IMR-90 (cell line): Measurements from ENCODE around the gene MYH9. TPM values are rescaled to one million over a fixed set of nuclear protein-coding genes. Genes with fewer than 3 reads are reported as not detected.

Source experiments
- ATAC-seq: fragments of 200-7000 bp; cut with Tn5 transposase; 2 replicates; pipeline ENCODE4 v1.9.1; 2020; ENCODE audit warnings: low read depth, mild to moderate bottlenecking, moderate library complexity
- BruUV-seq: library from RNA; stranded (reverse); fragments of 400-500 nt; replicated peaks from 2 replicates; lab custom pipeline; 2021; lab: Mats Ljungman, UMichigan
- CTCF ChIA-PET: fragments of 300-600 bp; formaldehyde crosslinking; extraction: SDS; loops from one replicate; lab custom pipeline; 2021; ENCODE audit warnings: antibody characterized with exemption; lab: Yijun Ruan, JAX
- POLR2A ChIA-PET: fragments of 300-600 bp; sonication (Branson Sonifier 250); formaldehyde crosslinking; loops from one replicate; lab custom pipeline; 2022; ENCODE audit warnings: antibody characterized with exemption; ENCODE audit not compliant: unreplicated experiment; lab: Charles Lee
- DNase-seq: peaks from one replicate; pipeline ENCODE4 v3.0.0; 2013
- H2AFZ ChIP-seq: replicated peaks from 2 replicates; pipeline ENCODE3; 2013; ENCODE audit warnings: low read length, mild to moderate bottlenecking; ENCODE audit not compliant: poor library complexity
- H2AK5ac ChIP-seq: 2 replicates; pipeline ENCODE4 v1.6.1; 2013; ENCODE audit warnings: low read depth, low read length, inconsistent platforms
- H2AK9ac ChIP-seq: replicated peaks from 2 replicates; pipeline ENCODE3; 2013; ENCODE audit warnings: mild to moderate bottlenecking, low read depth, low read length, moderate library complexity; ENCODE audit not compliant: poor library complexity
- H2BK120ac ChIP-seq: 2 replicates; pipeline ENCODE4 v1.6.1; 2013; ENCODE audit warnings: low read depth, low read length, inconsistent platforms
- H2BK15ac ChIP-seq: 3 replicates; pipeline ENCODE4 v1.6.1; 2013; ENCODE audit warnings: low read depth, low read length, inconsistent platforms
- H2BK20ac ChIP-seq: 2 replicates; pipeline ENCODE4 v1.6.1; 2013; ENCODE audit warnings: low read depth, mild to moderate bottlenecking, inconsistent platforms, low read length, moderate library complexity
- H2BK5ac ChIP-seq: 2 replicates; pipeline ENCODE4 v1.6.1; 2013; ENCODE audit warnings: mild to moderate bottlenecking, low read depth, low read length, inconsistent platforms; ENCODE audit not compliant: poor library complexity, severe bottlenecking
- H3K14ac ChIP-seq: replicated peaks from 2 replicates; pipeline ENCODE4 v1.6.1; 2013; ENCODE audit warnings: low read depth, low read length, inconsistent platforms
- H3K18ac ChIP-seq: 2 replicates; pipeline ENCODE4 v1.6.1; 2013; ENCODE audit warnings: low read depth, low read length, control low read depth
- H3K23ac ChIP-seq: 2 replicates; pipeline ENCODE4 v1.6.1; 2013; ENCODE audit warnings: low read depth, low read length, inconsistent platforms
- H3K27ac ChIP-seq: 2 replicates; pipeline ENCODE4 v1.5.1; 2013; ENCODE audit warnings: mild to moderate bottlenecking, control low read depth, low read length; ENCODE audit not compliant: insufficient read depth
- H3K27me3 ChIP-seq: 2 replicates; pipeline ENCODE4 v1.6.1; 2013; ENCODE audit warnings: low read length; ENCODE audit not compliant: control insufficient read depth, insufficient read depth
- H3K36me3 ChIP-seq: 2 replicates; pipeline ENCODE4 v1.6.1; 2013; ENCODE audit warnings: low read length, mixed read lengths; ENCODE audit not compliant: control insufficient read depth, insufficient read depth
- H3K4ac ChIP-seq: 2 replicates; pipeline ENCODE4 v1.6.1; 2013; ENCODE audit warnings: low read depth, low read length, inconsistent platforms
- H3K4me1 ChIP-seq: 2 replicates; pipeline ENCODE4 v1.6.1; 2013; ENCODE audit warnings: low read length, mixed read lengths; ENCODE audit not compliant: control insufficient read depth, insufficient read depth
- H3K4me2 ChIP-seq: 2 replicates; pipeline ENCODE4 v1.6.1; 2013; ENCODE audit warnings: low read depth, mild to moderate bottlenecking, control low read depth, low read length, moderate library complexity
- H3K4me3 ChIP-seq: 2 replicates; pipeline ENCODE4 v1.5.1; 2013; ENCODE audit warnings: low read depth, mild to moderate bottlenecking, control low read depth, low read length, moderate library complexity; ENCODE audit not compliant: insufficient read depth
- H3K56ac ChIP-seq: 2 replicates; pipeline ENCODE4 v1.6.1; 2013; ENCODE audit warnings: low read length, inconsistent platforms; ENCODE audit not compliant: insufficient read depth; ENCODE audit errors: extremely low read depth
- H3K79me1 ChIP-seq, 2 experiments: 2 replicates each; pipeline ENCODE4 v1.6.1; 2013; ENCODE audit warnings: low read length in 2 of 2, inconsistent platforms in 1 of 2, low read depth in 1 of 2
- H3K9ac ChIP-seq: 2 replicates; pipeline ENCODE4 v1.6.1; 2013; ENCODE audit warnings: low read depth, low read length, control low read depth
- H3K9me1 ChIP-seq: 2 replicates; pipeline ENCODE4 v1.6.1; 2013; ENCODE audit warnings: low read length, inconsistent platforms; ENCODE audit not compliant: insufficient read depth
- H3K9me3 ChIP-seq: 2 replicates; pipeline ENCODE4 v1.6.1; 2013; ENCODE audit warnings: low read length; ENCODE audit not compliant: control insufficient read depth, insufficient read depth
- H4K20me1 ChIP-seq: 2 replicates; pipeline ENCODE4 v1.6.1; 2013; ENCODE audit warnings: low read length, inconsistent platforms; ENCODE audit not compliant: insufficient read depth
- H4K5ac ChIP-seq: 2 replicates; pipeline ENCODE4 v1.6.1; 2013; ENCODE audit warnings: mild to moderate bottlenecking, low read depth, low read length, control low read depth
- H4K8ac ChIP-seq, 2 experiments: 2 replicates each; pipeline ENCODE4 v1.6.1; 2013; ENCODE audit warnings: low read depth in 2 of 2, low read length in 2 of 2, control low read depth in 1 of 2, inconsistent platforms in 1 of 2
- H4K91ac ChIP-seq: 2 replicates; pipeline ENCODE4 v1.6.1; 2013; ENCODE audit warnings: low read depth, low read length, inconsistent platforms; ENCODE audit not compliant: insufficient read depth
- FOS ChIP-seq: fragments of 150-350 bp; IDR thresholded peaks from 2 replicates; pipeline ENCODE4 v1.6.1; 2016; ENCODE audit warnings: low read depth, low read length
- MAZ ChIP-seq: IDR thresholded peaks from 2 replicates; pipeline ENCODE4 v1.6.1; 2012; ENCODE audit warnings: low read depth, mild to moderate bottlenecking, low read length, improper control_type of control experiment, moderate library complexity, borderline replicate concordance
- MXI1 ChIP-seq: IDR thresholded peaks from 2 replicates; pipeline ENCODE4 v1.6.1; 2012; ENCODE audit warnings: low read depth, mild to moderate bottlenecking, low read length, moderate library complexity, borderline replicate concordance
- NFE2L2 ChIP-seq: fragments of 150-350 bp; IDR thresholded peaks from 2 replicates; pipeline ENCODE4 v1.6.1; 2016; ENCODE audit warnings: low read depth, mild to moderate bottlenecking, low read length
- RFX5 ChIP-seq: IDR thresholded peaks from 2 replicates; pipeline ENCODE4 v1.8.0; 2012; ENCODE audit warnings: low read depth, mild to moderate bottlenecking, low read length, moderate library complexity
- SMC3 ChIP-seq: fragments of 150-350 bp; IDR thresholded peaks from 2 replicates; pipeline ENCODE4 v1.6.1; 2016; ENCODE audit warnings: low read depth, mild to moderate bottlenecking, antibody characterized with exemption, low read length, moderate library complexity
- WGBS, 2 experiments: methylation state at CpG; one replicate each; pipeline versions ENCODE4 v1.1.5 to v1.1.7; 2013; ENCODE audit warnings: missing lambda C conversion rate in 2 of 2; ENCODE audit not compliant: insufficient read length in 1 of 2; ENCODE audit errors: extremely low coverage in 2 of 2; 5-methylcytosine and 5-hydroxymethylcytosine counted together
- dilution Hi-C: fragments of 300-500 bp; cut with HindIII; formaldehyde crosslinking; loops from one replicate; pipeline ENCODE4 v1.14.3; 2018; ENCODE audit warnings: low sequenced_read_pairs; ENCODE audit not compliant: unreplicated experiment
- in situ Hi-C: fragments of 300-500 bp; cut with MboI; formaldehyde crosslinking; loops from 3 replicates; pipeline ENCODE4 v1.14.3; 2019; ENCODE audit warnings: low sequenced_read_pairs, inconsistent platforms, mixed read lengths
- intact Hi-C: fragments of 100-400 bp; cut with micrococcal nuclease; formaldehyde crosslinking; loops from 2 replicates; pipeline ENCODE4 v1.10.0; 2022
- polyA plus RNA-seq, 3 experiments: library from polyadenylated mRNA; depleted of rRNA; stranded (reverse); fragments of >200 nt; gene quantifications; 2 replicates each; pipeline ENCODE4 v1.2.3, GENCODE V29; 2012; ENCODE audit warnings: low replicate concordance in 1 of 3
- total RNA-seq: library from RNA; depleted of rRNA; stranded (reverse); fragments of >200 nt; gene quantifications from 2 replicates; pipeline ENCODE4 v1.2.3, GENCODE V29; 2012
- TF ChIP-seq, protein P1 (sequence below): conservative IDR thresholded peaks from 2 replicates; pipeline ENCODE4 v1.5.1; 2012; ENCODE audit warnings: mild to moderate bottlenecking, low read depth, low read length, improper control_type of control experiment
- TF ChIP-seq, protein P2 (sequence below): fragments of 150-350 bp; IDR thresholded peaks from 2 replicates; pipeline ENCODE4 v1.6.1; 2017; ENCODE audit warnings: mild to moderate bottlenecking, antibody characterized with exemption, low read length, low read depth
- TF ChIP-seq, protein P3 (sequence below): fragments of 150-350 bp; IDR thresholded peaks from 2 replicates; pipeline ENCODE4 v1.6.1; 2016; ENCODE audit warnings: low read depth, mild to moderate bottlenecking, low read length, moderate library complexity, borderline replicate concordance

MYH9 gene
- total and polyA plus RNA-seq, 2 of the 4 experiments (the other 2 are of a cell fraction): 475 to 554 TPM

DNA sequence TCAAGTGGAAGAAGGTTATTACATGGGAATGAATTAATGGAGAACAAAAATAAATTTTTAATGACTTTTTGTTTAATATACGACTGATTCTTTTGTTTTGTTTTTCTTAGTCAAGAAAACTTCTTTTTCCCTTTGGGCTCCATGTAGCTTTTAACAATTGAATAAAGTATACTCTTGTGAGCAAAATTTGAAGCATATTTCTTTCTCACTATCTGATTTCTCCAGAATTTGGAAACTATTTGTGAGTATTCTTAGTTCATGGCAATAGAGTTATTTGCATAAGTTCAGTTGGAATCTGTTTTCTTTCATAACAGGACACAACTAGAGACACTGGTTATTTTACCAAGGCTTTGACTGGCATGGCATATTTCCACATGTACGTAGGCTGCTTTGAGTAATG, 138.6 kb downstream of the MYH9 start:
- dilution Hi-C loops (no loop called here), intact Hi-C loops (no loop called here), in situ Hi-C loops (no loop called here)
- BruUV-seq: no TSS peak
- DNase-seq: no peak
- no peak overlapping the region for H3K56ac ChIP-seq
- H2AK5ac ChIP-seq: no peak overlapping the region
- H3K23ac ChIP-seq: no peak overlapping the region
- H4K5ac ChIP-seq: no peak overlapping the region
- TF ChIP-seq NFE2L2 (no peak), RFX5 (no peak), FOS (no peak), MAZ (no peak), MXI1 (no peak), SMC3 (no peak)
- TF ChIP-seq, protein P1, sequence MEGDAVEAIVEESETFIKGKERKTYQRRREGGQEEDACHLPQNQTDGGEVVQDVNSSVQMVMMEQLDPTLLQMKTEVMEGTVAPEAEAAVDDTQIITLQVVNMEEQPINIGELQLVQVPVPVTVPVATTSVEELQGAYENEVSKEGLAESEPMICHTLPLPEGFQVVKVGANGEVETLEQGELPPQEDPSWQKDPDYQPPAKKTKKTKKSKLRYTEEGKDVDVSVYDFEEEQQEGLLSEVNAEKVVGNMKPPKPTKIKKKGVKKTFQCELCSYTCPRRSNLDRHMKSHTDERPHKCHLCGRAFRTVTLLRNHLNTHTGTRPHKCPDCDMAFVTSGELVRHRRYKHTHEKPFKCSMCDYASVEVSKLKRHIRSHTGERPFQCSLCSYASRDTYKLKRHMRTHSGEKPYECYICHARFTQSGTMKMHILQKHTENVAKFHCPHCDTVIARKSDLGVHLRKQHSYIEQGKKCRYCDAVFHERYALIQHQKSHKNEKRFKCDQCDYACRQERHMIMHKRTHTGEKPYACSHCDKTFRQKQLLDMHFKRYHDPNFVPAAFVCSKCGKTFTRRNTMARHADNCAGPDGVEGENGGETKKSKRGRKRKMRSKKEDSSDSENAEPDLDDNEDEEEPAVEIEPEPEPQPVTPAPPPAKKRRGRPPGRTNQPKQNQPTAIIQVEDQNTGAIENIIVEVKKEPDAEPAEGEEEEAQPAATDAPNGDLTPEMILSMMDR: no peak
- TF ChIP-seq, protein P2, sequence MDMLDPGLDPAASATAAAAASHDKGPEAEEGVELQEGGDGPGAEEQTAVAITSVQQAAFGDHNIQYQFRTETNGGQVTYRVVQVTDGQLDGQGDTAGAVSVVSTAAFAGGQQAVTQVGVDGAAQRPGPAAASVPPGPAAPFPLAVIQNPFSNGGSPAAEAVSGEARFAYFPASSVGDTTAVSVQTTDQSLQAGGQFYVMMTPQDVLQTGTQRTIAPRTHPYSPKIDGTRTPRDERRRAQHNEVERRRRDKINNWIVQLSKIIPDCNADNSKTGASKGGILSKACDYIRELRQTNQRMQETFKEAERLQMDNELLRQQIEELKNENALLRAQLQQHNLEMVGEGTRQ: no peak
- TF ChIP-seq, protein P3, sequence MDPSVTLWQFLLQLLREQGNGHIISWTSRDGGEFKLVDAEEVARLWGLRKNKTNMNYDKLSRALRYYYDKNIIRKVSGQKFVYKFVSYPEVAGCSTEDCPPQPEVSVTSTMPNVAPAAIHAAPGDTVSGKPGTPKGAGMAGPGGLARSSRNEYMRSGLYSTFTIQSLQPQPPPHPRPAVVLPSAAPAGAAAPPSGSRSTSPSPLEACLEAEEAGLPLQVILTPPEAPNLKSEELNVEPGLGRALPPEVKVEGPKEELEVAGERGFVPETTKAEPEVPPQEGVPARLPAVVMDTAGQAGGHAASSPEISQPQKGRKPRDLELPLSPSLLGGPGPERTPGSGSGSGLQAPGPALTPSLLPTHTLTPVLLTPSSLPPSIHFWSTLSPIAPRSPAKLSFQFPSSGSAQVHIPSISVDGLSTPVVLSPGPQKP: no peak
- no peak overlapping the region for H3K14ac ChIP-seq
- no peaks in the 10 kb centered on the region for H3K36me3 ChIP-seq
- no peaks in the 10 kb centered on the region for H3K79me1 ChIP-seq
- no peak overlapping the region for H4K91ac ChIP-seq
- H3K18ac ChIP-seq: no peak overlapping the region
- no peak overlapping the region for H2AFZ ChIP-seq
- H3K9me1 ChIP-seq: no peaks in the 10 kb centered on the region; the same call in 1 of the 2 replicates
- H3K9me3 ChIP-seq: no peaks in the 10 kb centered on the region
- no peaks in the 10 kb centered on the region for H4K20me1 ChIP-seq
- no peak overlapping the region for H3K4ac ChIP-seq
- no peak overlapping the region for H2BK15ac ChIP-seq
- ChIA-PET POLR2A (no interaction called here), CTCF (no interaction called here)
- no peak overlapping the region for H3K27ac ChIP-seq
- no peak overlapping the region for H2BK20ac ChIP-seq
- H2BK5ac ChIP-seq: no peak overlapping the region
- no peak overlapping the region for H3K4me3 ChIP-seq
- no peak overlapping the region for H3K4me2 ChIP-seq
- H3K4me1 ChIP-seq: peaks cover 2% of the 10 kb centered on the region; the same call in 1 of the 2 replicates
- no peak overlapping the region for H2AK9ac ChIP-seq
- no peak overlapping the region for H4K8ac ChIP-seq
- ATAC-seq: no peak
- H3K27me3 ChIP-seq: no peaks in the 10 kb centered on the region
- WGBS, 2 experiments: no CpG with 5 or more reads among the region's 2 CpGs
- H2BK120ac ChIP-seq: no peak overlapping the region
- no peak overlapping the region for H3K9ac ChIP-seq
